ENCODE measurements around the gene FKBP3.

- TF ChIP-seq CTCF (IDR thresholded peaks at IDR 0.05) (no peak), POLR2AphosphoS5 (IDR thresholded peaks at IDR 0.05) (no peak), POLR2A (IDR thresholded peaks at IDR 0.05; ENCODE audit: low read depth) (no peak), EP300 (IDR thresholded peaks at IDR 0.05) (no peak)
Observed at GRCh38 chr14:45096218-45096617, 38.1 kb downstream of the FKBP3 start.
